Smooth muscle cell (in vitro differentiated cells): ENCODE results near the gene RAD50. TPM values are rescaled to one million over a fixed set of nuclear protein-coding genes. Genes with fewer than 3 reads are reported as not detected.

Experiments
- DNase-seq: peaks from one replicate; lab custom pipeline; 2025; ENCODE audit not compliant: unreplicated experiment; lab: John Stamatoyannopoulos, UW
- H2AFZ ChIP-seq: fragments of 200-600 bp; sonication (generic); 2 replicates; pipeline ENCODE4 v1.6.0; 2016; ENCODE audit warnings: antibody characterized with exemption, low read depth, mild to moderate bottlenecking
- H3F3A ChIP-seq: fragments of 200-600 bp; sonication (generic); 2 replicates; pipeline ENCODE4 v1.6.0; 2017; ENCODE audit warnings: antibody characterized with exemption, low read depth
- H3K27ac ChIP-seq: fragments of 200-600 bp; sonication (generic); 2 replicates; pipeline ENCODE4 v1.5.1; 2016; ENCODE audit warnings: low read depth, mild to moderate bottlenecking
- H3K27me3 ChIP-seq: fragments of 200-600 bp; sonication (generic); 2 replicates; pipeline ENCODE4 v1.6.1; 2016; ENCODE audit warnings: low read depth, mild to moderate bottlenecking
- H3K36me3 ChIP-seq: fragments of 200-600 bp; sonication (generic); 2 replicates; pipeline ENCODE4 v1.5.1; 2016; ENCODE audit warnings: low read depth
- H3K4me1 ChIP-seq: fragments of 200-600 bp; sonication (generic); 2 replicates; pipeline ENCODE4 v1.5.1; 2016; ENCODE audit warnings: low read depth
- H3K4me2 ChIP-seq: fragments of 200-600 bp; sonication (generic); 2 replicates; pipeline ENCODE4 v1.6.0; 2016; ENCODE audit warnings: mild to moderate bottlenecking
- H3K4me3 ChIP-seq: fragments of 200-600 bp; sonication (generic); 2 replicates; pipeline ENCODE4 v1.5.1; 2016; ENCODE audit warnings: mild to moderate bottlenecking
- H3K79me2 ChIP-seq: fragments of 200-600 bp; sonication (generic); 2 replicates; pipeline ENCODE4 v1.6.0; 2016; ENCODE audit warnings: low read depth, mild to moderate bottlenecking
- H3K9ac ChIP-seq: fragments of 200-600 bp; sonication (generic); 2 replicates; pipeline ENCODE4 v1.6.0; 2016; ENCODE audit warnings: low read depth
- H3K9me3 ChIP-seq: fragments of 200-600 bp; sonication (generic); replicated peaks from 2 replicates; pipeline ENCODE4 v1.5.1; 2016; ENCODE audit warnings: low read depth
- H4K20me1 ChIP-seq: fragments of 200-600 bp; sonication (generic); 2 replicates; pipeline ENCODE4 v1.6.0; 2016; ENCODE audit warnings: low read depth
- WGBS: methylation state at CpG from one replicate; pipeline ENCODE4 v1.1.7; 2016; ENCODE audit warnings: low lambda C conversion rate; 5-methylcytosine and 5-hydroxymethylcytosine counted together
- polyA plus RNA-seq: library from polyadenylated mRNA; unstranded; fragments of >200 nt; fragmentation: Nextera tagmentation; extraction: Ambion mirVana; gene quantifications from 2 replicates; pipeline ENCODE4 v1.2.1, GENCODE V29; 2016
- total RNA-seq: library from RNA; depleted of rRNA; stranded (reverse); fragments of >200 nt; gene quantifications from 2 replicates; pipeline ENCODE4 v1.2.3, GENCODE V29; 2014
- TF ChIP-seq, protein P1 (sequence below): fragments of 200-600 bp; sonication (generic); IDR thresholded peaks from 2 replicates; pipeline ENCODE4 v1.5.1; 2017; ENCODE audit warnings: borderline replicate concordance, mild to moderate bottlenecking, antibody characterized with exemption; ENCODE audit not compliant: insufficient read depth, poor library complexity, severe bottlenecking

RAD50 gene
- total and polyA plus RNA-seq, 2 experiments from 2014 or later, result 19.9 to 28.8 TPM

- Histone ChIP-seq H3K9me3 (no peaks in the 10 kb centered on the region), H3K4me1 (no peaks in the 10 kb centered on the region), H2AFZ (no peak overlapping the region), H3K27me3 (peaks cover 6% of the 10 kb centered on the region), H3K9ac (no peak overlapping the region), H3K4me2 (no peak overlapping the region), H4K20me1 (no peaks in the 10 kb centered on the region), H3F3A (no peaks in the 10 kb centered on the region), H3K4me3 (no peak overlapping the region), H3K79me2 (no peaks in the 10 kb centered on the region), H3K27ac (no peak overlapping the region), H3K36me3 (no peaks in the 10 kb centered on the region)
- no peak for DNase-seq
- TF ChIP-seq, protein P1, sequence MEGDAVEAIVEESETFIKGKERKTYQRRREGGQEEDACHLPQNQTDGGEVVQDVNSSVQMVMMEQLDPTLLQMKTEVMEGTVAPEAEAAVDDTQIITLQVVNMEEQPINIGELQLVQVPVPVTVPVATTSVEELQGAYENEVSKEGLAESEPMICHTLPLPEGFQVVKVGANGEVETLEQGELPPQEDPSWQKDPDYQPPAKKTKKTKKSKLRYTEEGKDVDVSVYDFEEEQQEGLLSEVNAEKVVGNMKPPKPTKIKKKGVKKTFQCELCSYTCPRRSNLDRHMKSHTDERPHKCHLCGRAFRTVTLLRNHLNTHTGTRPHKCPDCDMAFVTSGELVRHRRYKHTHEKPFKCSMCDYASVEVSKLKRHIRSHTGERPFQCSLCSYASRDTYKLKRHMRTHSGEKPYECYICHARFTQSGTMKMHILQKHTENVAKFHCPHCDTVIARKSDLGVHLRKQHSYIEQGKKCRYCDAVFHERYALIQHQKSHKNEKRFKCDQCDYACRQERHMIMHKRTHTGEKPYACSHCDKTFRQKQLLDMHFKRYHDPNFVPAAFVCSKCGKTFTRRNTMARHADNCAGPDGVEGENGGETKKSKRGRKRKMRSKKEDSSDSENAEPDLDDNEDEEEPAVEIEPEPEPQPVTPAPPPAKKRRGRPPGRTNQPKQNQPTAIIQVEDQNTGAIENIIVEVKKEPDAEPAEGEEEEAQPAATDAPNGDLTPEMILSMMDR, result no peak
These were observed 31.5 kb upstream of the RAD50 start for GRCh38 chr5:132525299-132525724.

DNA sequence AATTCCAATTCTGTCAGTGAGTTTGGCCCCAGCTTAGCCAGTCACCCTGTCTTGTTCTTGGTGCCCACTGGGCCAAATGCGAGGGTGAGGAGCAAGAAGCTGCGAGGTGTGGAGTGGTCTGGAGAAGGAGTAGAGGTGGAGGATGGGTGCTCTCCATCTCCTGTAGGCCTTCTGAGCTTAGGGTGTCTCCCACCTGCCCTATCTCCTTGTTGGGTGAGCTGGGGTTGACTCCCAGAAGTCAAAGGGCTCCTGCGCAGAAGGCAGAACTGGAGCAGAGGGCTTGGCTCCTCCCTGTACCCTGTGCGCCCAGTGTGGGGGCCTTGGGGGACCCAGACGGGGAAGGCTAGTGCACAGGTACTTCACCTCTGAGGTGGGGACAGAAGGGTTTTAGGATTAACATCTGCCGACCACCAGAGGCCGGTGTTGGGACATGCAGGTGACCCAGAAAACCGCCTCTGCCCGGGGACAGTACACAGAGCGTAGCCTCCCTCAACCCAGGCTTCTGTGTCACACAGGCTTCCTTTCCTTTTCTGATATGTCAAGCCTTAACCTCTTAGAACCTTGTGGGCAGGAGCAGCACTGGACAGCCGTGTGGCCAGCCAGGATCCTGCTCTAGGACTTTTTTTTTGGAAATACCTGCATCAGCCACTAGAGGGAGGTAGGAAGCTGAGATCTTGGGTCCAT, 30.3 kb upstream of the RAD50 start:
- no peak for DNase-seq
- Histone ChIP-seq H3K27ac (no peak overlapping the region), H3K79me2 (no peaks in the 10 kb centered on the region), H3K4me1 (no peaks in the 10 kb centered on the region), H3K4me3 (peak overlapping the region; percentile 37), H3K27me3 (peaks cover 17% of the 10 kb centered on the region), H3K36me3 (no peaks in the 10 kb centered on the region), H4K20me1 (no peaks in the 10 kb centered on the region), H3K9me3 (no peaks in the 10 kb centered on the region), H2AFZ (peak overlapping the region; percentile 83), H3F3A (no peaks in the 10 kb centered on the region), H3K9ac (no peak overlapping the region), H3K4me2 (peak overlapping the region; percentile 84)
- TF ChIP-seq, protein P1, result peak; percentile 83
- WGBS, result 38% methylated on average over 11 of the region's 11 CpGs

GRCh38 chr5:132526974-132527564, 29.7 kb upstream of the RAD50 start:
- Histone ChIP-seq H3K9ac (no peak overlapping the region), H3K27me3 (peaks cover 24% of the 10 kb centered on the region), H3K79me2 (no peaks in the 10 kb centered on the region), H3K4me3 (peak overlapping the region; percentile 37), H4K20me1 (no peaks in the 10 kb centered on the region), H3K36me3 (no peaks in the 10 kb centered on the region), H3K4me1 (no peaks in the 10 kb centered on the region), H3K4me2 (peak overlapping the region; percentile 84), H3K27ac (no peak overlapping the region), H2AFZ (peak overlapping the region; percentile 83), H3K9me3 (no peaks in the 10 kb centered on the region), H3F3A (no peaks in the 10 kb centered on the region)
- TF ChIP-seq, protein P1, result no peak
- 66% methylated on average over 8 of the region's 8 CpGs for WGBS
- DNase-seq, result no peak
